Liver (tissue), 9 donors: ENCODE measurements around the gene ASPSCR1. TPM values are rescaled to one million over a fixed set of nuclear protein-coding genes. Genes with fewer than 3 reads are reported as not detected.

Experiments
- DNase-seq: peaks from one replicate; pipeline ENCODE4 v3.0.0-alpha.2; 2017; ENCODE audit warnings: low spot score
- H3K27ac ChIP-seq, 2 donors: one replicate each; pipeline ENCODE4 v1.7.0; 2013; ENCODE audit warnings: inconsistent platforms in 2 of 2, low read length in 2 of 2, control low read depth in 1 of 2, low read depth in 1 of 2, mild to moderate bottlenecking in 1 of 2
- H3K27me3 ChIP-seq, 4 donors: one replicate each; pipeline versions ENCODE4 v1.6.1 to v1.7.0; 2013; ENCODE audit warnings: low read length in 3 of 4, inconsistent platforms in 1 of 4, mild to moderate bottlenecking in 1 of 4, moderate library complexity in 1 of 4; ENCODE audit not compliant: control insufficient read depth in 4 of 4, insufficient read depth in 4 of 4
- H3K36me3 ChIP-seq, 4 donors: one replicate each; pipeline versions ENCODE4 v1.6.1 to v1.7.0; 2013; ENCODE audit warnings: low read length in 3 of 4, mild to moderate bottlenecking in 3 of 4, low read depth in 1 of 4, moderate library complexity in 1 of 4; ENCODE audit not compliant: control insufficient read depth in 4 of 4, insufficient read depth in 3 of 4
- H3K4me1 ChIP-seq, 4 donors: one replicate each; pipeline versions ENCODE4 v1.6.1 to v1.7.0; 2013; ENCODE audit warnings: low read length in 3 of 4, mild to moderate bottlenecking in 3 of 4, moderate library complexity in 1 of 4; ENCODE audit not compliant: control insufficient read depth in 4 of 4, insufficient read depth in 4 of 4
- H3K4me3 ChIP-seq, 3 donors: one replicate each; pipeline versions ENCODE4 v1.6.1 to v1.7.0; 2013; ENCODE audit warnings: low read length in 3 of 3, control low read depth in 1 of 3, low read depth in 1 of 3, mild to moderate bottlenecking in 1 of 3
- H3K9ac ChIP-seq, 2 donors: one replicate each; pipeline ENCODE4 v1.7.0; 2013; ENCODE audit warnings: low read length in 2 of 2, mild to moderate bottlenecking in 2 of 2, moderate library complexity in 2 of 2, control low read depth in 1 of 2, low read depth in 1 of 2
- H3K9me3 ChIP-seq, 4 donors: one replicate each; pipeline versions ENCODE4 v1.6.1 to v1.7.0; 2013; ENCODE audit warnings: low read length in 3 of 4; ENCODE audit not compliant: control insufficient read depth in 4 of 4
- ATF3 ChIP-seq: IDR thresholded peaks from 2 replicates; pipeline ENCODE4 v1.6.1; 2016; ENCODE audit warnings: antibody characterized with exemption
- EGR1 ChIP-seq, 2 donors: IDR thresholded peaks; 2 replicates each; pipeline ENCODE4 v1.6.1; 2016 to 2018; ENCODE audit warnings: antibody characterized with exemption in 2 of 2, low read depth in 2 of 2
- FOXA1 ChIP-seq: IDR thresholded peaks from 2 replicates; pipeline ENCODE4 v1.6.1; 2016; ENCODE audit warnings: antibody characterized with exemption
- FOXA2 ChIP-seq: IDR thresholded peaks from 2 replicates; pipeline ENCODE4 v1.6.1; 2016; ENCODE audit warnings: antibody characterized with exemption
- GABPA ChIP-seq, 2 donors: IDR thresholded peaks in 1 of 2; conservative IDR thresholded peaks in 1 of 2; 2 replicates each; pipeline ENCODE4 v1.6.1; 2016; ENCODE audit warnings: antibody characterized with exemption in 2 of 2, mild to moderate bottlenecking in 1 of 2, moderate library complexity in 1 of 2
- HNF4A ChIP-seq, 2 donors: conservative IDR thresholded peaks; 2 replicates each; pipeline ENCODE4 v1.6.1; 2016; ENCODE audit warnings: antibody characterized with exemption in 2 of 2, mild to moderate bottlenecking in 2 of 2
- HNF4G ChIP-seq: IDR thresholded peaks from 2 replicates; pipeline ENCODE4 v1.6.1; 2016; ENCODE audit warnings: antibody characterized with exemption
- JUND ChIP-seq, 2 donors: IDR thresholded peaks; 2 replicates each; pipeline ENCODE4 v1.6.1; 2016; ENCODE audit warnings: antibody characterized with exemption in 2 of 2
- MAX ChIP-seq: IDR thresholded peaks from 2 replicates; pipeline ENCODE4 v1.6.1; 2016; ENCODE audit warnings: antibody characterized with exemption
- NR2F2 ChIP-seq: IDR thresholded peaks from 2 replicates; pipeline ENCODE4 v1.6.1; 2016; ENCODE audit warnings: antibody characterized with exemption
- RAD21 ChIP-seq, 2 donors: IDR thresholded peaks; 2 replicates each; pipeline ENCODE4 v1.6.1; 2016; ENCODE audit warnings: antibody characterized with exemption in 2 of 2, mild to moderate bottlenecking in 2 of 2
- REST ChIP-seq: IDR thresholded peaks from 2 replicates; pipeline ENCODE4 v1.6.1; 2016; ENCODE audit warnings: antibody characterized with exemption, mild to moderate bottlenecking
- RXRA ChIP-seq, 2 donors: IDR thresholded peaks; 2 replicates each; pipeline ENCODE4 v1.6.1; 2017 to 2018; ENCODE audit warnings: antibody characterized with exemption in 2 of 2, mild to moderate bottlenecking in 1 of 2
- SP1 ChIP-seq: IDR thresholded peaks from 2 replicates; pipeline ENCODE4 v1.6.1; 2018; ENCODE audit warnings: antibody characterized with exemption, mild to moderate bottlenecking
- TAF1 ChIP-seq: conservative IDR thresholded peaks from 2 replicates; pipeline ENCODE4 v1.6.1; 2016; ENCODE audit warnings: antibody characterized with exemption, mild to moderate bottlenecking
- YY1 ChIP-seq: IDR thresholded peaks from 2 replicates; pipeline ENCODE4 v1.6.1; 2016; ENCODE audit warnings: antibody characterized with exemption, mild to moderate bottlenecking
- WGBS: extraction: QIAGEN DNeasy Blood & Tissue Kit; methylation state at CpG from one replicate; pipeline ENCODE4 v1.1.7; 2013; 5-methylcytosine and 5-hydroxymethylcytosine counted together
- polyA plus RNA-seq, 2 donors: library from polyadenylated mRNA; stranded (reverse) in 1 of 2; unstranded in 1 of 2; fragments of 200-250 nt in 1 of 2; fragments of >200 nt in 1 of 2; fragmentation: Nextera tagmentation in 1 of 2; extraction: Ambion mirVana in 1 of 2; gene quantifications; one replicate each; pipeline versions ENCODE4 v1.2.1 to v1.2.3, GENCODE V29; 2013 to 2015
- total RNA-seq, 2 donors: library from RNA; depleted of rRNA; stranded (reverse); fragments of >200 nt; gene quantifications; one replicate each; pipeline ENCODE4 v1.2.3, GENCODE V29; 2014
- TF ChIP-seq, protein P1 (sequence below): fragments of 150-350 bp; IDR thresholded peaks from 2 replicates; pipeline ENCODE4 v1.5.1; 2017; ENCODE audit warnings: improper control_type of control experiment, low read depth, low read length; ENCODE audit not compliant: missing input control
- TF ChIP-seq, protein P2 (sequence below): IDR thresholded peaks from 2 replicates; pipeline ENCODE4 v1.6.1; 2016; ENCODE audit warnings: antibody characterized with exemption
- donor health status: healthy.
- donor health status: healthy.
- donor health status: healthy.
- donor health status: healthy.
- donor health status: healthy.

The ASPSCR1 gene
- total and polyA plus RNA-seq, 4 donors, result 17.8 to 26.2 (median 20.4) TPM

DNA sequence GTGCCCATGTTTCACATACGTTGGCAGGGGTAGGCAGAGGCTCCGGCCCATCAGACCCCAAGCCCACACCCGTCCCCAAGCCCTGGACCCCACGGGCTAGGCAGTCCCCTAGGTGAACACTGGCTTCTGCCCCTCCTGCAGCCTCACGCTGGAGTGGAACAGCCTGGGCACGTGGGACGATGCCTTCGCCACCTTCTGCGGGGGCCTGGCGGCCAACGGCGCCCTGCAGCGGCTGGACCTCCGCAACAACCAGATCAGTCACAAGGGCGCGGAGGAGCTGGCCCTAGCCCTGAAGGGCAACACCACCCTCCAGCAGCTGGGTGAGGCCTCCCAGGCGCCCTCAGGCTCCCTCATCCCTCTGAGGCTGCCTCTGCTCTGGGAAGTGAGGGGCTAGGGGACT lies 47.4 kb downstream of the ASPSCR1 start:
- no peaks in the 10 kb centered on the region for H3K27me3 ChIP-seq
- WGBS, result 97% methylated on average over 17 of the region's 17 CpGs
- DNase-seq, result no peak
- H3K9me3 ChIP-seq, result no peaks in the 10 kb centered on the region
- H3K9ac ChIP-seq, result no peak overlapping the region
- no peak overlapping the region for H3K4me3 ChIP-seq
- H3K27ac ChIP-seq, result no peak overlapping the region
- no peaks in the 10 kb centered on the region for H3K36me3 ChIP-seq
- TF ChIP-seq RXRA (IDR thresholded peaks at IDR 0.05) (no peak), SP1 (no peak), RAD21 (IDR thresholded peaks at IDR 0.05) (no peak), JUND (IDR thresholded peaks at IDR 0.05) (no peak), YY1 (no peak), HNF4G (no peak), EGR1 (IDR thresholded peaks at IDR 0.05; ENCODE audit: low read depth in 2 of 2) (no peak), TAF1 (no peak), NR2F2 (no peak), ATF3 (no peak), FOXA2 (no peak), MAX (no peak), FOXA1 (no peak), GABPA (IDR thresholded peaks at IDR 0.05 in 1 of 2, conservative IDR thresholded peaks at IDR 0.05 in 1 of 2) (no peak), REST (no peak), HNF4A (conservative IDR thresholded peaks at IDR 0.05) (no peak)
- TF ChIP-seq, protein P1, sequence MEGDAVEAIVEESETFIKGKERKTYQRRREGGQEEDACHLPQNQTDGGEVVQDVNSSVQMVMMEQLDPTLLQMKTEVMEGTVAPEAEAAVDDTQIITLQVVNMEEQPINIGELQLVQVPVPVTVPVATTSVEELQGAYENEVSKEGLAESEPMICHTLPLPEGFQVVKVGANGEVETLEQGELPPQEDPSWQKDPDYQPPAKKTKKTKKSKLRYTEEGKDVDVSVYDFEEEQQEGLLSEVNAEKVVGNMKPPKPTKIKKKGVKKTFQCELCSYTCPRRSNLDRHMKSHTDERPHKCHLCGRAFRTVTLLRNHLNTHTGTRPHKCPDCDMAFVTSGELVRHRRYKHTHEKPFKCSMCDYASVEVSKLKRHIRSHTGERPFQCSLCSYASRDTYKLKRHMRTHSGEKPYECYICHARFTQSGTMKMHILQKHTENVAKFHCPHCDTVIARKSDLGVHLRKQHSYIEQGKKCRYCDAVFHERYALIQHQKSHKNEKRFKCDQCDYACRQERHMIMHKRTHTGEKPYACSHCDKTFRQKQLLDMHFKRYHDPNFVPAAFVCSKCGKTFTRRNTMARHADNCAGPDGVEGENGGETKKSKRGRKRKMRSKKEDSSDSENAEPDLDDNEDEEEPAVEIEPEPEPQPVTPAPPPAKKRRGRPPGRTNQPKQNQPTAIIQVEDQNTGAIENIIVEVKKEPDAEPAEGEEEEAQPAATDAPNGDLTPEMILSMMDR, result no peak
- TF ChIP-seq, protein P2, sequence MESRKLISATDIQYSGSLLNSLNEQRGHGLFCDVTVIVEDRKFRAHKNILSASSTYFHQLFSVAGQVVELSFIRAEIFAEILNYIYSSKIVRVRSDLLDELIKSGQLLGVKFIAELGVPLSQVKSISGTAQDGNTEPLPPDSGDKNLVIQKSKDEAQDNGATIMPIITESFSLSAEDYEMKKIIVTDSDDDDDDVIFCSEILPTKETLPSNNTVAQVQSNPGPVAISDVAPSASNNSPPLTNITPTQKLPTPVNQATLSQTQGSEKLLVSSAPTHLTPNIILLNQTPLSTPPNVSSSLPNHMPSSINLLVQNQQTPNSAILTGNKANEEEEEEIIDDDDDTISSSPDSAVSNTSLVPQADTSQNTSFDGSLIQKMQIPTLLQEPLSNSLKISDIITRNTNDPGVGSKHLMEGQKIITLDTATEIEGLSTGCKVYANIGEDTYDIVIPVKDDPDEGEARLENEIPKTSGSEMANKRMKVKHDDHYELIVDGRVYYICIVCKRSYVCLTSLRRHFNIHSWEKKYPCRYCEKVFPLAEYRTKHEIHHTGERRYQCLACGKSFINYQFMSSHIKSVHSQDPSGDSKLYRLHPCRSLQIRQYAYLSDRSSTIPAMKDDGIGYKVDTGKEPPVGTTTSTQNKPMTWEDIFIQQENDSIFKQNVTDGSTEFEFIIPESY, result no peak
- peaks cover 18 to 70% (median 51%) of the 10 kb centered on the region in 4 donors for H3K4me1 ChIP-seq
